KMS-11 (cell line): ENCODE data around the gene TOMT.
"Not testable (repeated sequence)": the region's sequence is repeated elsewhere in the genome, so short reads cannot be mapped to it uniquely, and the experiment has no call there.

ENCODE experiments used
- H2AFZ ChIP-seq: fragments of 200-600 bp; sonication (generic); 2 replicates; pipeline ENCODE4 v1.6.1; 2016; ENCODE audit warnings: antibody characterized with exemption, mixed run types, low read depth
- H3K27ac ChIP-seq: fragments of 200-600 bp; sonication (generic); 2 replicates; pipeline ENCODE4 v1.6.1; 2016; ENCODE audit warnings: mild to moderate bottlenecking, mixed run types
- H3K27me3 ChIP-seq: fragments of 200-600 bp; sonication (generic); 2 replicates; pipeline ENCODE4 v1.6.1; 2017; ENCODE audit warnings: mild to moderate bottlenecking, low read depth, mixed run types, moderate library complexity; ENCODE audit not compliant: insufficient read depth
- H3K36me3 ChIP-seq: fragments of 200-600 bp; sonication (generic); 2 replicates; pipeline ENCODE4 v1.6.1; 2017; ENCODE audit warnings: mild to moderate bottlenecking, mixed run types; ENCODE audit not compliant: insufficient read depth
- H3K4me1 ChIP-seq: fragments of 200-600 bp; sonication (generic); 2 replicates; pipeline ENCODE4 v1.6.1; 2016; ENCODE audit warnings: mild to moderate bottlenecking, low read depth, mixed run types; ENCODE audit not compliant: poor library complexity, severe bottlenecking
- H3K4me2 ChIP-seq: fragments of 200-600 bp; sonication (generic); 2 replicates; pipeline ENCODE4 v1.7.0; 2016; ENCODE audit warnings: mild to moderate bottlenecking, mixed run types
- H3K4me3 ChIP-seq: fragments of 200-600 bp; sonication (generic); IDR thresholded peaks from 2 replicates; pipeline ENCODE4 v1.6.1; 2017; ENCODE audit warnings: low read depth, low read length, mixed read lengths; ENCODE audit not compliant: insufficient read depth
- H3K79me2 ChIP-seq: fragments of 200-600 bp; sonication (generic); 2 replicates; pipeline ENCODE4 v1.6.1; 2016; ENCODE audit warnings: low read depth, mixed run types; ENCODE audit not compliant: insufficient read depth
- H3K9ac ChIP-seq: fragments of 200-600 bp; sonication (generic); 2 replicates; pipeline ENCODE4 v1.6.1; 2016; ENCODE audit warnings: mild to moderate bottlenecking, mixed run types
- H4K20me1 ChIP-seq: fragments of 200-600 bp; sonication (generic); 2 replicates; pipeline ENCODE4 v1.6.1; 2016; ENCODE audit warnings: mild to moderate bottlenecking, mixed run types; ENCODE audit not compliant: insufficient read depth
- TF ChIP-seq, protein P1 (sequence below): fragments of 200-600 bp; sonication (generic); conservative IDR thresholded peaks from 2 replicates; pipeline ENCODE4 v1.6.1; 2017; ENCODE audit warnings: low read depth, mild to moderate bottlenecking, antibody characterized with exemption, low read length, moderate library complexity, mixed read lengths

Gene TOMT

DNA sequence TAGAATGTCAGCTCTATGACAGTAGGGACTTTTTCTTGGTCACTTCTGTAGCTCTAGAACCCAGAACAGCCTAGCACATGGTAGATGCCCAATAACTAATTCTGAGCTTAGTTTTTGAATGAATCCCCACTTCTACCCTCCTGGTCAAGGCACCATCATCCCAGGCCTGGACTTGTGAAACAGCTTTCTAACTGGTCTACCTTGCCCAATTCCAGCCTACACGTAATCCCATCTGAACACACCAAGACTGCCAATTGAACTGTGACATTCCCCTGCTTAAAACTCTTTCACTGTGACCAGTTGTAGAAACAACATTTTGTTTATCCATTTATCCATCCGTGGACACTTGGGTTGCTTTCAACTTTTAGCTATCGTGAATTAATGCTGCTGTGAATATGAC, 23.7 kb downstream of the TOMT start:
- H3K4me3 ChIP-seq = no peak overlapping the region
- no peak overlapping the region for H3K4me2 ChIP-seq
- no peak overlapping the region for H3K27ac ChIP-seq
- no peaks in the 10 kb centered on the region for H3K4me1 ChIP-seq
- no peaks in the 10 kb centered on the region for H3K79me2 ChIP-seq
- H4K20me1 ChIP-seq = no peaks in the 10 kb centered on the region
- H2AFZ ChIP-seq = no peak overlapping the region
- no peak overlapping the region for H3K9ac ChIP-seq
- H3K27me3 ChIP-seq = no peaks in the 10 kb centered on the region
- TF ChIP-seq, protein P1, sequence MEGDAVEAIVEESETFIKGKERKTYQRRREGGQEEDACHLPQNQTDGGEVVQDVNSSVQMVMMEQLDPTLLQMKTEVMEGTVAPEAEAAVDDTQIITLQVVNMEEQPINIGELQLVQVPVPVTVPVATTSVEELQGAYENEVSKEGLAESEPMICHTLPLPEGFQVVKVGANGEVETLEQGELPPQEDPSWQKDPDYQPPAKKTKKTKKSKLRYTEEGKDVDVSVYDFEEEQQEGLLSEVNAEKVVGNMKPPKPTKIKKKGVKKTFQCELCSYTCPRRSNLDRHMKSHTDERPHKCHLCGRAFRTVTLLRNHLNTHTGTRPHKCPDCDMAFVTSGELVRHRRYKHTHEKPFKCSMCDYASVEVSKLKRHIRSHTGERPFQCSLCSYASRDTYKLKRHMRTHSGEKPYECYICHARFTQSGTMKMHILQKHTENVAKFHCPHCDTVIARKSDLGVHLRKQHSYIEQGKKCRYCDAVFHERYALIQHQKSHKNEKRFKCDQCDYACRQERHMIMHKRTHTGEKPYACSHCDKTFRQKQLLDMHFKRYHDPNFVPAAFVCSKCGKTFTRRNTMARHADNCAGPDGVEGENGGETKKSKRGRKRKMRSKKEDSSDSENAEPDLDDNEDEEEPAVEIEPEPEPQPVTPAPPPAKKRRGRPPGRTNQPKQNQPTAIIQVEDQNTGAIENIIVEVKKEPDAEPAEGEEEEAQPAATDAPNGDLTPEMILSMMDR = no peak
- no peaks in the 10 kb centered on the region for H3K36me3 ChIP-seq

DNA sequence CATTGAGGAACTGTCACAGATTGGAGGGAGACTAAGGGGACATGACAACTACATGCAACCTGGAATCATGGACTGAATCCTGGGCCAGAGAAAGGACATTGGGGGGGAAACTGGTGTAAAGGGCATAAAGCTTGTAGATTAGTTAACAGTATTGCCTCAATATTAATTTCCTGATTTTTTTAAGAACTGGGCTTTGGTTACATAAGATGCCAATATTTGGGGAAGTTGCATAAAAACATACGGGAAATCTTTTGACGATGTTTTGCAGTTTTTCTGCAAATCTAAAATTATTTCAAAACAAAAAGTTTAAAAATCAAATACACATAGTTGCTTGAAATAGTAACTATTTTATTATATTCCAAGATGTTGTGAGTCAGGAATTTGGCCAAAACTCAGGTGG, 26.9 kb downstream of the TOMT start:
- Histone ChIP-seq H3K27ac (no peak overlapping the region), H3K4me1 (no peaks in the 10 kb centered on the region), H3K4me2 (no peak overlapping the region), H2AFZ (no peak overlapping the region), H4K20me1 (no peaks in the 10 kb centered on the region), H3K27me3 (no peaks in the 10 kb centered on the region), H3K36me3 (no peaks in the 10 kb centered on the region), H3K4me3 (no peak overlapping the region), H3K9ac (no peak overlapping the region), H3K79me2 (no peaks in the 10 kb centered on the region)
- TF ChIP-seq, protein P1 = no peak

DNA sequence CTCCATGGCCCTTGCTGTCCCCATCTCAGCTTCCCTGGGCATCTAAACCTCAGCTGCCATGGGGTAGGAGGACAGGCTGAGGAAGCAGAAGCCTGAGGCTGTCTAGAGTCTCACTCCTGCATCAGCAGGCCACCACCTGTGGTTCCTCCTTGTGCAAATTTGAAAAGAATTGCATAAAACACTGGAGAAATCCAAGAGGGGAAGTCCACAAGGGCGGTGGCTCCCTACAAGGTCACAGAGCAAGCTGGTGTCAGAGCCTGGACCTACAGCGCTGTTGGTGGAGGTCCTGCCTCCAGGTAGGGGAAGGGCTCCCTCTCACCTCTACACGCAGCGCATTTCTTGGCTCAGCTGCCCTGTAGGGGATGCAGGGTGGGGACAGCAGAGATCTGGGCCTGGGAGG, 29.7 kb downstream of the TOMT start, which contains the start of gene FOLR3:
FOLR3 (plus strand) TSS at position 253 of the 400 bp plus-strand sequence. CDS start 228 bp downstream, outside the sequence.
- not testable (repeated sequence) for H3K27ac ChIP-seq, H3K27me3 ChIP-seq, H3K4me1 ChIP-seq, H3K79me2 ChIP-seq, H3K9ac ChIP-seq, H3K4me2 ChIP-seq, H3K4me3 ChIP-seq, H3K36me3 ChIP-seq, H2AFZ ChIP-seq, H4K20me1 ChIP-seq

DNA sequence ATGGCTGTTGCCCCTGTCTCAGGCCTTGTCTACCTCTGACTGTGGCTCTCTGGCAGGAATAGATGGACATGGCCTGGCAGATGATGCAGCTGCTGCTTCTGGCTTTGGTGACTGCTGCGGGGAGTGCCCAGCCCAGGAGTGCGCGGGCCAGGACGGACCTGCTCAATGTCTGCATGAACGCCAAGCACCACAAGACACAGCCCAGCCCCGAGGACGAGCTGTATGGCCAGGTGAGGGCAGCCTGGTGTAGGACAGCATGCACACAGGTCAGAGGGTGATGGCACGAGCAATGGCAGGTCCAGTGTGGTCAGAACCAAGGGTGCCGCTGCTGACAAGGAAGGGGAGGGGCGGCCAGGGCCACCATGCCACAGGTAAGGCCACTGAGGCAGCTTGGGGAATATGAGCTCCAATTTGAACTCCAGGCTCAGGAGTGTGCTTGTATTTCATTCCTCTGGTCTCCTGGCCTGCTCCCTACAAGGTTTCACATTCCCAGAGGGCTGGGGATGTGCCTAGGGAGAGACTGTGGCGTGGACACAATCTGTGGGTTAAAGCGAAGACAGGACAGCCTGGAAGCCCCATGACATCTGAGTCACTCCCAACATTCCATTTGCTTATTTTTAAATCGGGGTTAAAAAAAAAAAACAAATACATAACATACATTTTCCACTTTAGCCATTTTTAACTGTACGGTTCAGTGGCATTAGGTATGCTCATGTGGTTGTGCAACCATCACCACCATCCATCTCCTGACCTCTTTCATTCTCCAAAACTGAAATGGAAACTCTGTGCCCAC, 30.4 kb downstream of the TOMT start:
- Histone ChIP-seq H2AFZ (no peak overlapping the region), H3K4me3 (no peak overlapping the region), H3K79me2 (no peaks in the 10 kb centered on the region), H3K27me3 (no peaks in the 10 kb centered on the region), H4K20me1 (no peaks in the 10 kb centered on the region), H3K9ac (no peak overlapping the region), H3K27ac (no peak overlapping the region), H3K4me1 (no peaks in the 10 kb centered on the region), H3K4me2 (no peak overlapping the region), H3K36me3 (no peaks in the 10 kb centered on the region)
- TF ChIP-seq, protein P1 = no peak

DNA sequence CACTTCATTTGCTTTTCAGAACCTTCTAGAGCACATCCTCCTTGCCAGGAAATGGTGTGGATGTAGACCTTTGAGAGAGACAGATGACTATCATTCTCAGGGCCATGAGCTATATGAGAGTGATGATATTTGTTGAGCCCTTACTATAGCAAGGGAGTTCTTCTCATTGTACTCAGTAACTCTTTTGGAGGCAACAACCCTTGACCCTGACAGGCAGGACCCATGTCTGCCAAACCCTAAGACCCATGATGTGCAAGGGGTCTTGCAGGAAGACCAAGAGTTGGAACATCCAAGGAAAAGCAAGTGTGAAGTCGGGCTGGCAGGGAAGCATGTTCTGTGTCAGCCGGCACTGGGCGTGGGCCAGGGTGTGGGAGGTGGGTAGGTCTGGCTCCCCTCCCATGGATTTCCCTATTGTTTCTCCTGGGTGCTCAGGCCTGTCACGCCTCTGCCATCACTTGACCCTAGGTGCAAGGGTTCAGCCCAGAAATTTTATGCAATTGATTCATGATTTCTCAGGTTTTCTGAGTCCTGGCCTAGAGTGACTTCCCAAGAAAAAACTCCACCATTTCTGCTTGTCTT, 31.0 kb downstream of the TOMT start:
- Histone ChIP-seq H3K4me3 (no peak overlapping the region), H3K79me2 (no peaks in the 10 kb centered on the region), H3K27me3 (no peaks in the 10 kb centered on the region), H3K36me3 (no peaks in the 10 kb centered on the region), H2AFZ (no peak overlapping the region), H4K20me1 (no peaks in the 10 kb centered on the region), H3K9ac (no peak overlapping the region), H3K27ac (no peak overlapping the region), H3K4me2 (no peak overlapping the region), H3K4me1 (no peaks in the 10 kb centered on the region)
- TF ChIP-seq, protein P1 = no peak
